Erythroblast (primary cell): Measurements from ENCODE around the gene MOB1B.

Experiments
- GATA1 ChIP-seq: IDR thresholded peaks from 2 replicates; pipeline ENCODE4 v1.6.1; 2011; ENCODE audit warnings: low read depth, mild to moderate bottlenecking, control low read depth, low read length, moderate library complexity
- POLR2A ChIP-seq: IDR thresholded peaks from 2 replicates; pipeline ENCODE4 v1.6.1; 2011; ENCODE audit warnings: mild to moderate bottlenecking, low read length

- TF ChIP-seq POLR2A (no peak), GATA1 (no peak)
Measured at GRCh38 chr4:70979445-70980008, 77.4 kb downstream of the MOB1B start.
